KMS-11 (cell line): ENCODE data around the gene COL15A1.

Experiments used
- H2AFZ ChIP-seq: fragments of 200-600 bp; sonication (generic); 2 replicates; pipeline ENCODE4 v1.6.1; 2016; ENCODE audit warnings: antibody characterized with exemption, mixed run types, low read depth
- H3K27ac ChIP-seq: fragments of 200-600 bp; sonication (generic); 2 replicates; pipeline ENCODE4 v1.6.1; 2016; ENCODE audit warnings: mild to moderate bottlenecking, mixed run types
- H3K27me3 ChIP-seq: fragments of 200-600 bp; sonication (generic); 2 replicates; pipeline ENCODE4 v1.6.1; 2017; ENCODE audit warnings: mild to moderate bottlenecking, low read depth, mixed run types, moderate library complexity; ENCODE audit not compliant: insufficient read depth
- H3K36me3 ChIP-seq: fragments of 200-600 bp; sonication (generic); 2 replicates; pipeline ENCODE4 v1.6.1; 2017; ENCODE audit warnings: mild to moderate bottlenecking, mixed run types; ENCODE audit not compliant: insufficient read depth
- H3K4me1 ChIP-seq: fragments of 200-600 bp; sonication (generic); 2 replicates; pipeline ENCODE4 v1.6.1; 2016; ENCODE audit warnings: mild to moderate bottlenecking, low read depth, mixed run types; ENCODE audit not compliant: poor library complexity, severe bottlenecking
- H3K4me2 ChIP-seq: fragments of 200-600 bp; sonication (generic); 2 replicates; pipeline ENCODE4 v1.7.0; 2016; ENCODE audit warnings: mild to moderate bottlenecking, mixed run types
- H3K4me3 ChIP-seq: fragments of 200-600 bp; sonication (generic); IDR thresholded peaks from 2 replicates; pipeline ENCODE4 v1.6.1; 2017; ENCODE audit warnings: low read depth, low read length, mixed read lengths; ENCODE audit not compliant: insufficient read depth
- H3K79me2 ChIP-seq: fragments of 200-600 bp; sonication (generic); 2 replicates; pipeline ENCODE4 v1.6.1; 2016; ENCODE audit warnings: low read depth, mixed run types; ENCODE audit not compliant: insufficient read depth
- H3K9ac ChIP-seq: fragments of 200-600 bp; sonication (generic); 2 replicates; pipeline ENCODE4 v1.6.1; 2016; ENCODE audit warnings: mild to moderate bottlenecking, mixed run types
- H4K20me1 ChIP-seq: fragments of 200-600 bp; sonication (generic); 2 replicates; pipeline ENCODE4 v1.6.1; 2016; ENCODE audit warnings: mild to moderate bottlenecking, mixed run types; ENCODE audit not compliant: insufficient read depth
- CTCF ChIP-seq: fragments of 200-600 bp; sonication (generic); conservative IDR thresholded peaks from 2 replicates; pipeline ENCODE4 v1.6.1; 2017; ENCODE audit warnings: low read depth, mild to moderate bottlenecking, antibody characterized with exemption, low read length, moderate library complexity, mixed read lengths

The COL15A1 gene

GRCh38 chr9:99073347-99073746 is 129.6 kb downstream of the COL15A1 start:
- Histone ChIP-seq H3K79me2 (no peaks in the 10 kb centered on the region), H3K9ac (no peak overlapping the region), H3K36me3 (no peaks in the 10 kb centered on the region), H3K4me2 (no peak overlapping the region), H3K27me3 (no peaks in the 10 kb centered on the region), H4K20me1 (no peaks in the 10 kb centered on the region), H2AFZ (no peak overlapping the region), H3K4me1 (peaks cover 11% of the 10 kb centered on the region), H3K4me3 (no peak overlapping the region), H3K27ac (no peak overlapping the region)
- no peak for TF ChIP-seq CTCF

GRCh38 chr9:99073985-99074901 is 130.5 kb downstream of the COL15A1 start:
- H3K36me3 ChIP-seq, result no peaks in the 10 kb centered on the region
- no peaks in the 10 kb centered on the region for H4K20me1 ChIP-seq
- H3K4me2 ChIP-seq, result no peak overlapping the region
- H3K27me3 ChIP-seq, result no peaks in the 10 kb centered on the region
- peaks cover 11% of the 10 kb centered on the region for H3K4me1 ChIP-seq
- H3K9ac ChIP-seq, result no peak overlapping the region
- H2AFZ ChIP-seq, result no peak overlapping the region
- no peak overlapping the region for H3K4me3 ChIP-seq
- no peaks in the 10 kb centered on the region for H3K79me2 ChIP-seq
- H3K27ac ChIP-seq, result no peak overlapping the region
- TF ChIP-seq CTCF, result no peak

- no peak for TF ChIP-seq CTCF
- Histone ChIP-seq H3K36me3 (no peaks in the 10 kb centered on the region), H3K27me3 (no peaks in the 10 kb centered on the region), H3K79me2 (no peaks in the 10 kb centered on the region), H2AFZ (no peak overlapping the region), H4K20me1 (no peaks in the 10 kb centered on the region), H3K4me1 (peaks cover 11% of the 10 kb centered on the region), H3K4me3 (no peak overlapping the region), H3K4me2 (no peak overlapping the region), H3K27ac (no peak overlapping the region), H3K9ac (no peak overlapping the region)
Measured at GRCh38 chr9:99074902-99075245, 131.2 kb downstream of the COL15A1 start.

GRCh38 chr9:99075246-99075912 is 131.7 kb downstream of the COL15A1 start:
- Histone ChIP-seq H3K79me2 (no peaks in the 10 kb centered on the region), H3K4me1 (peaks cover 11% of the 10 kb centered on the region), H4K20me1 (no peaks in the 10 kb centered on the region), H3K27me3 (no peaks in the 10 kb centered on the region), H3K36me3 (no peaks in the 10 kb centered on the region), H3K9ac (no peak overlapping the region), H3K4me3 (no peak overlapping the region), H2AFZ (no peak overlapping the region), H3K27ac (no peak overlapping the region), H3K4me2 (no peak overlapping the region)
- no peak for TF ChIP-seq CTCF
